GM18511 (cell line): ENCODE measurements around the gene MAML3.

Experiments
- ATAC-seq: cut with Tn5 transposase; IDR thresholded peaks from one replicate; pipeline ENCODE4 v1.9.1; 2021; ENCODE audit warnings: mild to moderate bottlenecking, moderate library complexity; ENCODE audit not compliant: unreplicated experiment

Gene MAML3

DNA sequence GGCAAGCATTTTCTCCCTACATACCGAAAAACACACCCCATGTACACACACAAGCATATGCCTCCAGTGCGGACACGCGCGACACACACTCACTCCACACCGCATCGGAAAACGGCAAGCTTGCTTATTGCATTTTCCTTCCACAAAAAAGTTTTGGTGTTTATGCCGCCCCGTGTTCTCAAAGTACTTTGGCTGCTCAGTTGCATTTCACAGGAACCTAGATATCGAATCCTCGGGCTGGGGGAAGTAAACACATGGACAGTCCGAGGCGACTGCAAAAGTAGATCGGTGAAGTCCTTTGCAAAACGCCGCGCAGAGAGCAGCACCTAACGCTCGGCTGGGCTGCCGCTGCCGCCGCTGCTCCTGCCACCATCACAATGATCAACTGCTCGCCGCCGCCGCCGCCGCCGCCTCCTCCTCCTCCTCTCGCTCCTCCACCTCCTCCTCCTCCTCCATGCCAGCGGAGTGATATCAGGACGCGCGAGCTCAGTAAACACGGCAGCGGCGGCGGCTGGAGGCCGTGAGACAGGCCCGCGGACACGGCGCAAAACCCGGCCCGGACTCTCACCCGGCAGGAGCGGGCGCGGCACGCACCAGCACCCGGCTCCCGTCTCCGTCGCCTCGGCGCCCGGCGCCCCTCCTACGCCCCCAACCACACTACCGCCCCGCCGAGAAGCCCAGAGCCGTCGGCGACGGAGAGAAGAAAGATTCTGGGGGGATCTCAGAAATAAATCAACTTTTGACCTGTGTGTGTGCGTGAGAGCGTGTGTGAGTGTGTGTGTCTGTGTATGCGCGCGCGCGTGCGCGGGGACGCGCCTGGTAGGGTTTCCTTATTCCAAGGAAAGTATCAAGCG is at the start of gene MAML3:
Gene MAML3, minus strand, starts transcription at position 467 of the 854 bp plus-strand sequence. CDS start 857 bp downstream, outside the sequence.
- ATAC-seq = peak; percentile 45

GRCh38 chr4:140198942-140199341 is 45.0 kb upstream of the MAML3 start:
- ATAC-seq = no peak

DNA sequence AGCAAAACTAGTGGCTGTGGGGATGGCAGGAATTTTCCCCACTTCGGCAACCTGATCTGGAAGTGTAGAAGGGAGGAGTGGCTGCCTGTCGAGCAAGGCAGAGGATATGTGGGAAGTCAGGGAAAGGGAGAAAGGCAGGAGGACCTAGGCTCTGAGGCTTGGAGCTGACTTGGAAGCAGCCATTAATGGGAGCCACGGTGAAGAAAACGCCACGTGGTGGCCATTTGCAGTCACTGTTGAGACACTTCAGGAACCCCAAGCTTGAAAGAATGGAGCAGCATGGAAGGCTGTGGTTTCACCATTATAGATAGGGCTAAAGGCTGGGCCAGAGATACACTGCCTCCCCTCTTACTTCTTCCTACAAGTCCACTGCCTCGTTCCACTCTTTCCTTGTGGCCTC is 41.8 kb upstream of the MAML3 start:
- no peak for ATAC-seq

DNA sequence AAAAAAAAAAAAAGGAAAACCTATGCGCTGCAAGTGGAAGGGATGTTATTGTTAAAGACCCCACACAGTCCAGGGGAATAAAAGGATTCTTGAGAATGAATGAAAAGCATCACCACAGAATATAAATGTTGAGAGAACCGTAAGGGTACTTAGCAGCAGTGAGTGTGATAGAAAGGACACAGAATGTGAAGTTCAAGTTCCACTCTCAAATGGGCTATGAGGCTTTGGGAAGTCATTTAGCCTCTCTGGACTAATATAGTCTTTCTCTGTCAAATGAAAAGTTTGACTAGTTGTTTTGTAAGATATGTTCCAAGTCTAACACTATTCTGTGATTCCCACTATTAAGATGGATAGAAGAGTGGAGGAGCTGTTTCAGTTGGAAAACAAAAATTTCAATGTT is 35.8 kb upstream of the MAML3 start:
- no peak for ATAC-seq

DNA sequence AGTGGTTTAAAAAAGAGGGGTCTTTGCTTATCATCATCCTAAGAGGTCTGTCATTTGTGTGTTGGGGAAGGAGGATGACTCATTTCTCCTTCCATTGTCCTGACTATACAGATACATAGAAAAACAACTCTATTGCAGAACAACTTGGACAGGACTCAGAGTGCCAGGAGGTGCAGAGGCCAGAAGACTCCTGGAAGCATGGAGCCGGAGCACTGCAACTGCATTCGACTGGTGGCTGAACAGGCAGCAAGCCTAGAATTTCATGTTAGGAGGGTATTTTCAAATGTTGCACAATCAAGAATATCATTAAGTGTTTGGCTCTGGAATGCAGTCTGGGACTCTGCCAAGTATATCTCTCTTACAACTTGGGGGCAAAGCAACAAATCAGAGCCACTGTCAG is 35.0 kb upstream of the MAML3 start:
- ATAC-seq = no peak

- no peak for ATAC-seq
Observed at GRCh38 chr4:140187316-140187695, 33.3 kb upstream of the MAML3 start.

GRCh38 chr4:140186651-140187315 is 32.8 kb upstream of the MAML3 start:
- no peak for ATAC-seq

DNA sequence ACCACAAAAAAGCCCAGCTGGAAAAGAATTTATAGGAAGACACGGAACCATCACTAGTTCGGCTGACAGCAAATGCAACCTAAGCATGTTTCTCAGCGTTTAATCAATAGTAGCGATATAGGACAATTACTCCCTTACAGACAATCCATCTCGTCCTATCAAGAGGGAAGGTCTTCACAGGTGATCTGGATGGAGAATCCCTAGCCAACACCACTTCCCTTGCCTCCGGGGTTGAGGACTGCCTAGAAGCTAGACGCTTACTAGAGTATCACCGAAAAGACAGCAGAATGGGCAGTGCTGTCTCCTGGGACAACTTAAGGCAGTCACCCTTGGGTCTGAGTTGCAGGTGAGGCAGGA is 32.1 kb upstream of the MAML3 start:
- ATAC-seq = no peak

DNA sequence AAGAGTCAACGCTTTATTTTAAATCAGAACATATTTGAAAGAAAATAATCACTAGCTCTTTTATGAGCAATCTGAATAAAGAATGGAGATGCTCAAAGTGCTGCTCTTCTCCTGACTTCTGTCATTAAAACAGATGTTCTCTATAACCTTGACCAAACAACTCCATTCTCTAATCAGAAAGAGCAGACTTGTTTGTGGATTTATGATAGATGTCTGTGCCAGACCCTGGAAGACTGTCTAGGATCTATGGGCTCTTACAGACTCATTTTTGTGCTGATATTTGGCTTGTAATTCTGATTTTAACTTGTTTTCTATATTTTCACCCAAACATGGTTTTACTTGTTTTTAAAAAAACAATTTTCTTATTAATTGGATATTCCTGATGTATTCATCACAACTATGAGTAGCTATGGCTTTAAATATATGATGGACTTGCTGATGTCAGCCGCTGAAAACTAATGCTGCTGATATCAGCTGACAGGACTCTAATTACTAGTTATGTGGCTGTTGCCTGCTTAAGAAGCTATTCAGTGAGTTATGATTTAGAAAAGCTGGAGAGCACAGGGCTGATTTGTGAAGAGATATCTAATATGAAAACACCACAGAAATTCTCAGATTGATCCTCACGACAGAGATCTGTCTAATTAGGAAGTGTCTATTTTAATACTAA is 31.6 kb upstream of the MAML3 start:
- no peak for ATAC-seq

- no peak for ATAC-seq
Observed at GRCh38 chr4:140183270-140183669, 29.3 kb upstream of the MAML3 start.

GRCh38 chr4:140180577-140180976 is 26.6 kb upstream of the MAML3 start:
- ATAC-seq = no peak

- ATAC-seq = no peak
Observed at GRCh38 chr4:140176735-140177134, 22.8 kb upstream of the MAML3 start.

DNA sequence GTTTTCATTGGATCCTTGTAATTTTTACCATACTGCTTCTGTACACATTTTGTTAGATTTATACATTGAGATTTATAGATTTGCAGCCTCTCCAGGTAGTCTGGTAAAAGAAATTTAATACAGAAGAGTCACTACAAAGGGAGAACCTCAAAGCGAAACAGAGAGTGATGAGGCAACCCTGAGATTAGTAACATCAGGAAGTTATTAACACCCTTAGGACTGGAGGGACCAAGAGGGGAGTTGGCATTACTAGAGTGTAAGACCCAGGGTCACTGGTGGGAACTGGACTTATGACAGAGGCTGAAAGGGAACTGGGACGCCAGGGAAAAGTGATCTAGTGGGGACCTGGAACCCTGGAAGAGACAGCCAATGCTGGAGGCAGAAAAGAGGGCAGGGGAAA is 20.6 kb upstream of the MAML3 start:
- no peak for ATAC-seq

DNA sequence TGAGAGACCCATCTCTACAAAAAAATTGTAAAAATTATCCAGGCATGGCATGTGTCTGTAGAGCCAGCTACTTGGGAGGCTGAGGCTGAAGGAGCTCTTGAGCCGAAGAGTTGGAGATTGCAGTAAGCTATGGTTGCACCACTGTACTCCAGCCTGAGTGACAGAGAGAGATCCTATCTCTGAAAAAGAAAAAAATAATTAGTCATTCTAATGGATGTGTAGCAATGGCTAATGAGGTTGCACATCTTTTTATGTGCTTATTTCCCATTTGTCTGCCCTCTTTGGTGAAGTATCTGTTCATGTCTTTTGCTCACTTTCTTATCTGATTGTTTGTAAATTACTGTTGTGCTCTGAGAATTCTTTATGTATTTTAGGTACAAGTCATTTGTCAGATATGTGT is 19.0 kb upstream of the MAML3 start:
- ATAC-seq = no peak

GRCh38 chr4:140170299-140170698 is 16.3 kb upstream of the MAML3 start:
- ATAC-seq = no peak

- no peak for ATAC-seq
Observed at GRCh38 chr4:140168936-140169335, 15.0 kb upstream of the MAML3 start.

- no peak for ATAC-seq
Observed at GRCh38 chr4:140168474-140168873, 14.5 kb upstream of the MAML3 start.

GRCh38 chr4:140163029-140163810 is 9.2 kb upstream of the MAML3 start:
- no peak for ATAC-seq

- no peak for ATAC-seq
Observed at GRCh38 chr4:140162596-140162995, 8.6 kb upstream of the MAML3 start.

DNA sequence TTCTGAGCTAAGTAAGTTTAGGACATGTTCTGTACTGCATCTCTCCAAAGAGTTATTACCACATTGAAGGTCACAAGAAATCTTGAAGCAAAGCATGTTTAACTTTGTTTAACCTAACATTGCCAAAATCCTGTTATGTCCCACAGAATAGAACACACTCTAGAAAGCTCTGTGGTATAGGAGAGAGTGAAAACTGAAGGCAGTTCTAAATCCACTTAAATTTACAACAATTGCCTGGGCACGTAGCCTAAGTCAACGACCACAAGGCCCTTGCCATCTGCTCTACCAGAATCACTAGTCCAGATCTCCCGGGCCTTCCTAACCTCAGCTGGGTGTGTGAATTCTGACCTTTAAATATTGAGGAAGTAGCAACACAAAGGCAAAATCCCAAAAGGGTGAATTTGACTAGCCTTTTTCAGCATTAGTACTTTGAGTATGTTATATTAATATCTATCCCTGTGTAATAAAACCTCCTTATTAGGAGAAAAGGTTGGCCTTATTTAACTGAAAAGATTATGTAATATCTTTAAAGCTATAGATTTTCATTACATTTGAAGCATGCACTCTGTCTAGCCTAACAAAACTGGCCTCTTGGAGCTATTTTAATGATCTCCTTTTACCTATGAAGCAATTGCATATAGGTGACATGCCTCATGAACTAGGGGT is 4.5 kb upstream of the MAML3 start:
- no peak for ATAC-seq

- no peak for ATAC-seq
Observed at GRCh38 chr4:140157341-140157740, 3.4 kb upstream of the MAML3 start.
